MM.1S (cell line): ENCODE measurements around the gene LURAP1L.

ENCODE experiments used
- CTCF ChIP-seq: fragments of 300-600 bp; sonication (generic); IDR thresholded peaks from 2 replicates; pipeline ENCODE4 v1.5.1; 2016; ENCODE audit warnings: antibody characterized with exemption, low read length, mixed read lengths
- EZH2 ChIP-seq: fragments of 300-600 bp; sonication (generic); optimal IDR thresholded peaks from 2 replicates; pipeline ENCODE3; 2017; ENCODE audit warnings: low read depth, mild to moderate bottlenecking, antibody characterized with exemption, low read length, mixed read lengths
- EZH2phosphoT487 ChIP-seq: fragments of 300-600 bp; sonication (generic); IDR thresholded peaks from 2 replicates; pipeline ENCODE4 v1.6.1; 2018; ENCODE audit warnings: antibody characterized with exemption, low read length

GRCh38 chr9:12777121-12778022, 2.6 kb downstream of the LURAP1L start:
- no peak for TF ChIP-seq CTCF
- no peak for TF ChIP-seq EZH2
- TF ChIP-seq EZH2phosphoT487: no peak
